K562 (cell line): ENCODE data around the gene POMP.

Experiments used
- ELF4 ChIP-seq: fragments of 450-650 bp; formaldehyde crosslinking; IDR thresholded peaks from 2 replicates; pipeline ENCODE4 v1.4.0; 2022; ENCODE audit warnings: missing genetic modification characterization
- PBX2 ChIP-seq, 2 experiments: IDR thresholded peaks in 1 of 2; conservative IDR thresholded peaks in 1 of 2; 2 replicates each; pipeline ENCODE4 v1.6.1; 2016; ENCODE audit warnings: low read depth in 2 of 2, mild to moderate bottlenecking in 1 of 2, missing compliant biosample characterization in 1 of 2, missing genetic modification characterization in 1 of 2, moderate library complexity in 1 of 2
- POLR2AphosphoS5 ChIP-seq: IDR thresholded peaks from 2 replicates; pipeline ENCODE4 v1.6.1; 2011; ENCODE audit warnings: mild to moderate bottlenecking, low read depth, low read length, moderate library complexity; ENCODE audit not compliant: control insufficient read depth, insufficient read depth
- POLR3A ChIP-seq: IDR thresholded peaks from 2 replicates; pipeline ENCODE4 v1.6.1; 2011; ENCODE audit warnings: borderline replicate concordance, mild to moderate bottlenecking, moderate library complexity; ENCODE audit not compliant: insufficient read length, insufficient read depth; ENCODE audit errors: extremely low read depth
- PRMT5 ChIP-seq: sonication (generic); formaldehyde crosslinking; IDR thresholded peaks from 2 replicates; pipeline ENCODE4 v1.5.0; 2020; ENCODE audit warnings: missing genetic modification reagents
- SIN3A ChIP-seq, 2 experiments: fragments of 150-350 bp in 1 of 2; IDR thresholded peaks; 2 replicates each; pipeline ENCODE4 v1.6.1; 2011 to 2016; ENCODE audit warnings: borderline replicate concordance in 2 of 2, low read depth in 2 of 2, low read length in 2 of 2, mild to moderate bottlenecking in 2 of 2, moderate library complexity in 2 of 2; ENCODE audit not compliant: control insufficient read depth in 1 of 2
- SPI1 ChIP-seq: IDR thresholded peaks from 2 replicates; pipeline ENCODE4 v1.6.1; 2011; ENCODE audit warnings: low read depth, low read length, control low read depth, borderline replicate concordance
- TEAD2 ChIP-seq: fragments of 450-650 bp; IDR thresholded peaks from 2 replicates; pipeline ENCODE4 v1.6.1; 2016; ENCODE audit warnings: missing genetic modification characterization, control low read depth, missing compliant biosample characterization
- USF2 ChIP-seq: sonication (generic); formaldehyde crosslinking; IDR thresholded peaks from 2 replicates; pipeline ENCODE4 v1.5.0; 2020; ENCODE audit warnings: missing genetic modification reagents
- ZNF561 ChIP-seq: fragments of 450-650 bp; formaldehyde crosslinking; conservative IDR thresholded peaks from 2 replicates; pipeline ENCODE4 v1.4.0; 2020; ENCODE audit warnings: mild to moderate bottlenecking, moderate library complexity
- TF ChIP-seq, protein P1 (sequence below): sonication (generic); formaldehyde crosslinking; IDR thresholded peaks from 2 replicates; pipeline ENCODE4 v1.9.0; 2022; ENCODE audit warnings: mild to moderate bottlenecking, missing genetic modification reagents
- TF ChIP-seq, protein P2 (sequence below): sonication (generic); formaldehyde crosslinking; IDR thresholded peaks from 2 replicates; pipeline ENCODE4 v1.8.0; 2022; ENCODE audit warnings: mild to moderate bottlenecking, low read depth, missing genetic modification reagents

DNA sequence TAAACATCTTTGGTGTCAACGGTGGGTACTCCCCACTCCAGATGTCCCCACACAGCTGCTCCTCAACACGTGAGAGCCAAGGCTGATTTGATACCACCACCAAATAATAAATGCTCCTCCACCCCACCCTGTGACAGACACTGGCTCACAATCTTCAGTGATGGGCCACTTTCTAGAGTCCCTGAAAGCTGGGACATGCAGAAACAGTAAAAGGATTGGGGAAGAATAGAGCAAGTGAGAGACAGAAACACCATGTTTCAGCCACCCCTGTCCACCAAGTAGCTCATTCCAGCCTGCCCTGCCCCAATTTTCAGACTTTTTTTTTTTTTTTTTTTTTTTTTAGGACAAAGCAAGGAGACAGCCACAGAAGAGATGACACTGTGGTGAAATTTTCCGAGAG, 58.2 kb downstream of the POMP start:
- no peak for TF ChIP-seq TEAD2
- TF ChIP-seq POLR3A, result no peak
- TF ChIP-seq PBX2 (CRISPR knock-in tag; IDR thresholded peaks at IDR 0.05; ENCODE audit: low read depth), result no peak
- no peak for TF ChIP-seq PBX2 (tag; conservative IDR thresholded peaks at IDR 0.05; ENCODE audit: low read depth)
- no peak for TF ChIP-seq SIN3A (IDR thresholded peaks at IDR 0.05; ENCODE audit: borderline replicate concordance in 2 of 2, control insufficient read depth in 1 of 2, low read depth in 2 of 2, low read length in 2 of 2)
- TF ChIP-seq PRMT5 (CRISPR knock-in tag), result no peak
- TF ChIP-seq, protein P1, sequence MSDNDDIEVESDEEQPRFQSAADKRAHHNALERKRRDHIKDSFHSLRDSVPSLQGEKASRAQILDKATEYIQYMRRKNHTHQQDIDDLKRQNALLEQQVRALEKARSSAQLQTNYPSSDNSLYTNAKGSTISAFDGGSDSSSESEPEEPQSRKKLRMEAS, result no peak
- no peak for TF ChIP-seq USF2 (CRISPR knock-in tag)
- TF ChIP-seq ELF4 (CRISPR knock-in tag), result no peak
- no peak for TF ChIP-seq POLR2AphosphoS5
- no peak for TF ChIP-seq ZNF561 (CRISPR knock-in tag)
- TF ChIP-seq, protein P2, sequence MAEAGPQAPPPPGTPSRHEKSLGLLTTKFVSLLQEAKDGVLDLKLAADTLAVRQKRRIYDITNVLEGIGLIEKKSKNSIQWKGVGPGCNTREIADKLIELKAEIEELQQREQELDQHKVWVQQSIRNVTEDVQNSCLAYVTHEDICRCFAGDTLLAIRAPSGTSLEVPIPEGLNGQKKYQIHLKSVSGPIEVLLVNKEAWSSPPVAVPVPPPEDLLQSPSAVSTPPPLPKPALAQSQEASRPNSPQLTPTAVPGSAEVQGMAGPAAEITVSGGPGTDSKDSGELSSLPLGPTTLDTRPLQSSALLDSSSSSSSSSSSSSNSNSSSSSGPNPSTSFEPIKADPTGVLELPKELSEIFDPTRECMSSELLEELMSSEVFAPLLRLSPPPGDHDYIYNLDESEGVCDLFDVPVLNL, result no peak
- TF ChIP-seq SPI1, result no peak
